IgD-negative memory B cell (primary cell): ENCODE data around the gene ZBP1. TPM values are rescaled to one million over a fixed set of nuclear protein-coding genes. Genes with fewer than 3 reads are reported as not detected.

Experiments used
- H3K27ac Mint-ChIP-seq, 3 donors: one replicate each; pipeline ENCODE4 v1.8.0; 2020 to 2022; ENCODE audit warnings: mild to moderate bottlenecking in 3 of 3, mixed read lengths in 3 of 3, moderate library complexity in 1 of 3
- H3K27me3 Mint-ChIP-seq: one replicate; pipeline ENCODE4 v1.8.0; 2021; ENCODE audit warnings: mixed read lengths
- H3K36me3 Mint-ChIP-seq: one replicate; pipeline ENCODE4 v1.8.0; 2020; ENCODE audit warnings: mild to moderate bottlenecking, mixed read lengths
- H3K4me1 Mint-ChIP-seq, 3 donors: one replicate each; pipeline ENCODE4 v1.8.0; 2020 to 2022; ENCODE audit warnings: mixed read lengths in 3 of 3, mild to moderate bottlenecking in 1 of 3
- H3K4me3 Mint-ChIP-seq, 4 donors: one replicate each; pipeline ENCODE4 v1.8.0; 2020 to 2022; ENCODE audit warnings: mild to moderate bottlenecking in 4 of 4, mixed read lengths in 4 of 4, moderate library complexity in 3 of 4
- H3K9me3 Mint-ChIP-seq, 3 donors: one replicate each; pipeline ENCODE4 v1.8.0; 2020 to 2021; ENCODE audit warnings: mixed read lengths in 3 of 3, mild to moderate bottlenecking in 1 of 3
- polyA plus RNA-seq: library from polyadenylated mRNA; unstranded; fragments of 300-500 nt; fragmentation: Illumina TruSeq; gene quantifications from one replicate; pipeline ENCODE4 v1.2.3, GENCODE V29; 2021

The ZBP1 gene, protein sequence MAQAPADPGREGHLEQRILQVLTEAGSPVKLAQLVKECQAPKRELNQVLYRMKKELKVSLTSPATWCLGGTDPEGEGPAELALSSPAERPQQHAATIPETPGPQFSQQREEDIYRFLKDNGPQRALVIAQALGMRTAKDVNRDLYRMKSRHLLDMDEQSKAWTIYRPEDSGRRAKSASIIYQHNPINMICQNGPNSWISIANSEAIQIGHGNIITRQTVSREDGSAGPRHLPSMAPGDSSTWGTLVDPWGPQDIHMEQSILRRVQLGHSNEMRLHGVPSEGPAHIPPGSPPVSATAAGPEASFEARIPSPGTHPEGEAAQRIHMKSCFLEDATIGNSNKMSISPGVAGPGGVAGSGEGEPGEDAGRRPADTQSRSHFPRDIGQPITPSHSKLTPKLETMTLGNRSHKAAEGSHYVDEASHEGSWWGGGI
- 29.6 TPM for polyA plus RNA-seq

- Mint-ChIP-seq H3K4me1 (peaks cover 36 to 47% (median 39%) of the 10 kb centered on the region in 3 donors), H3K36me3 (no peaks in the 10 kb centered on the region), H3K9me3 (peaks cover 0 to 5% (median 2%) of the 10 kb centered on the region in 3 donors), H3K27ac (peak within 1 kb of the TSS; percentile 94 to 98 (median 96)), H3K27me3 (no peaks in the 10 kb centered on the region), H3K4me3 (peak within 1 kb of the TSS; percentile 86 to 97 (median 92))
Measured at GRCh38 chr20:57620274-57620990, at the start of gene ZBP1. TSS of gene ZBP1 (minus strand) at chr20:57620426. CDS start at chr20:57620295, 131 bp downstream.

DNA sequence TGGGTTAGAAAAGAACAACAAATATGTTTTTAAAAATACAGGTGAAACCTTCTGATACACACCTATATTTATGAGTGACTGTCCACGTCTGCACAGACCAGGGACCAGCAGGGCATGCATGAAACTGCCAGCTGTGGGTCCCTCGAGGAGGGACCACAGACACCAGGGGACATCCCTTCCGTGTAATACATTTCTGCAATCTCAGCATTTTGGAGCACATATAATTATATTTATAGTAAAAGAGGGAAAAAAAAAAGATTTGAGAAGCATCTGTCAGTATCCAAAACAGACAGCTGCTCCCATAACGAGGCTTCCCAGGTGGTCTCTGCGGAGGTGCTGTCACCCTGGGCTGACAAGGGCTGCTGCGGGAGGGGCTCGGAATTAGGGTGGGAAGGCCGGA lies 49.4 kb upstream of the ZBP1 start:
- Mint-ChIP-seq H3K4me1 (peaks cover 4 to 11% (median 7%) of the 10 kb centered on the region in 3 donors), H3K36me3 (peaks cover 7% of the 10 kb centered on the region), H3K27me3 (peaks cover 13% of the 10 kb centered on the region), H3K27ac (no peak overlapping the region), H3K4me3 (no peak overlapping the region), H3K9me3 (no peaks in the 10 kb centered on the region)

GRCh38 chr20:57667924-57668782 lies 47.9 kb upstream of the ZBP1 start:
- peaks cover 7% of the 10 kb centered on the region for H3K36me3 Mint-ChIP-seq
- H3K4me1 Mint-ChIP-seq, result peaks cover under 1 to 11% (median 2%) of the 10 kb centered on the region in 3 donors
- no peaks in the 10 kb centered on the region for H3K9me3 Mint-ChIP-seq
- peaks cover 10% of the 10 kb centered on the region for H3K27me3 Mint-ChIP-seq
- H3K27ac Mint-ChIP-seq, result no peak overlapping the region
- H3K4me3 Mint-ChIP-seq, result peak overlapping the region in 1 of 4 donors; percentile 58

- Mint-ChIP-seq H3K27ac (no peak overlapping the region), H3K9me3 (no peaks in the 10 kb centered on the region), H3K4me3 (no peak overlapping the region), H3K36me3 (peaks cover 7% of the 10 kb centered on the region), H3K4me1 (peaks cover 0 to 11% (median 4%) of the 10 kb centered on the region in 3 donors), H3K27me3 (peaks cover 8% of the 10 kb centered on the region)
Measured at GRCh38 chr20:57667388-57667787, 47.2 kb upstream of the ZBP1 start.

DNA sequence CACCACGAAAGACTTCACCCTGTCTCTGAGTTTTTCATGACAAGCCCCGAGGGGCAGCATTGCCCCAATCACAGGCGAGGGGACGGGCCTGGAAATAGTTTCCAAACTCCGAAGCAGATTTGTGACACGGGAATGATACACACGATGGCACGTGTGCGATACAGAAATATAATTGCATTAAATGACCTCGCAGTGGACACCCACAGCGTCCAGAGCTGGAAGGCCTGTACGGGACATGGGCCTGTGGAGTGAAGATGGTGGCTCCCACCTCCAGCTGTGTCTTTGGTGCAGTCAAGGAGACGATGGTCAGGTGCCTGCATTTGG lies 46.6 kb upstream of the ZBP1 start:
- Mint-ChIP-seq H3K4me1 (peaks cover 0 to 7% (median 2%) of the 10 kb centered on the region in 3 donors), H3K27ac (peak overlapping the region in 1 of 3 donors; percentile 62), H3K9me3 (no peaks in the 10 kb centered on the region), H3K36me3 (peaks cover 7% of the 10 kb centered on the region), H3K4me3 (no peak overlapping the region), H3K27me3 (peaks cover 4% of the 10 kb centered on the region)

- Mint-ChIP-seq H3K27ac (peak overlapping the region in 1 of 3 donors; percentile 62), H3K4me3 (no peak overlapping the region), H3K4me1 (peaks cover 0 to 6% (median 3%) of the 10 kb centered on the region in 3 donors), H3K27me3 (peaks cover 4% of the 10 kb centered on the region), H3K9me3 (no peaks in the 10 kb centered on the region), H3K36me3 (peaks cover 7% of the 10 kb centered on the region)
Measured at GRCh38 chr20:57666106-57666833, 46.0 kb upstream of the ZBP1 start.

GRCh38 chr20:57665589-57665971 lies 45.4 kb upstream of the ZBP1 start:
- Mint-ChIP-seq H3K4me1 (peaks cover 0 to 11% (median 3%) of the 10 kb centered on the region in 3 donors), H3K27ac (no peak overlapping the region), H3K36me3 (peaks cover 7% of the 10 kb centered on the region), H3K9me3 (no peaks in the 10 kb centered on the region), H3K4me3 (no peak overlapping the region), H3K27me3 (peaks cover 1% of the 10 kb centered on the region)

DNA sequence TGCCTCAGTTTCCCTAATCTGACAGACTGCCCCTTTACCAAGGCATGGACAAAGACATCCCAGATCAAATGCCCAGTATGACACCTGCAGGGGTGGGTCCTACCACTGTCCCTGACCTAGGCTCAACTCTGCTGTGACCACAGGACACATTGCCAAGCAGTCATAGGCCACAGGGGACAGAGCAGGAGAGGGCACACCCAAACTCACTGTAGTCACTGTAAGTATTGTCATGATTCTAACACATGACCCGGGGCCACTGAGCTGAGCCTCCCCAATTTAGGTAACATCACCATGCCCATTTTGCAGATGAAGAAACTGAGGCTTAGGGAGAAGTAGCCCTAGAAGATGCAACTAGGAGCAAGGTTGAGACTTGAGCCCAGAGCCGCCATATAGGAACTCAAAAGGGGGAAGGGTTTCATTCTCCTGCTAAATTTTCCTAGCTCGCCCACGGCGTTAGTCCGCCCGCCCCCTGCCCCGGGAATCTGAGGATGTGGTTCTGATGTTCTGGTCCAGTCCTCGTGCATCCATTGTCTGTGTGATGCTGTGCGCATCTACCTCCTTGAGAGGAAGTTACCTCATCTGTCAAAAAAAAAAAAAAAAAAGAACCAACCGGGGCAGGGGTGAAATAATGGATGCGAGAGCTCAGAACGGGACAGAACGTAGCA lies 44.8 kb upstream of the ZBP1 start:
- Mint-ChIP-seq H3K9me3 (no peaks in the 10 kb centered on the region), H3K4me3 (no peak overlapping the region), H3K27ac (no peak overlapping the region), H3K27me3 (peaks cover 1% of the 10 kb centered on the region), H3K36me3 (peaks cover 7% of the 10 kb centered on the region), H3K4me1 (peaks cover 0 to 8% (median 3%) of the 10 kb centered on the region in 3 donors)

GRCh38 chr20:57664476-57664875 lies 44.2 kb upstream of the ZBP1 start:
- H3K9me3 Mint-ChIP-seq, result no peaks in the 10 kb centered on the region
- H3K36me3 Mint-ChIP-seq, result peaks cover 7% of the 10 kb centered on the region
- H3K27ac Mint-ChIP-seq, result no peak overlapping the region
- no peak overlapping the region for H3K4me3 Mint-ChIP-seq
- H3K4me1 Mint-ChIP-seq, result peaks cover 0 to 10% (median 3%) of the 10 kb centered on the region in 3 donors
- H3K27me3 Mint-ChIP-seq, result no peaks in the 10 kb centered on the region

DNA sequence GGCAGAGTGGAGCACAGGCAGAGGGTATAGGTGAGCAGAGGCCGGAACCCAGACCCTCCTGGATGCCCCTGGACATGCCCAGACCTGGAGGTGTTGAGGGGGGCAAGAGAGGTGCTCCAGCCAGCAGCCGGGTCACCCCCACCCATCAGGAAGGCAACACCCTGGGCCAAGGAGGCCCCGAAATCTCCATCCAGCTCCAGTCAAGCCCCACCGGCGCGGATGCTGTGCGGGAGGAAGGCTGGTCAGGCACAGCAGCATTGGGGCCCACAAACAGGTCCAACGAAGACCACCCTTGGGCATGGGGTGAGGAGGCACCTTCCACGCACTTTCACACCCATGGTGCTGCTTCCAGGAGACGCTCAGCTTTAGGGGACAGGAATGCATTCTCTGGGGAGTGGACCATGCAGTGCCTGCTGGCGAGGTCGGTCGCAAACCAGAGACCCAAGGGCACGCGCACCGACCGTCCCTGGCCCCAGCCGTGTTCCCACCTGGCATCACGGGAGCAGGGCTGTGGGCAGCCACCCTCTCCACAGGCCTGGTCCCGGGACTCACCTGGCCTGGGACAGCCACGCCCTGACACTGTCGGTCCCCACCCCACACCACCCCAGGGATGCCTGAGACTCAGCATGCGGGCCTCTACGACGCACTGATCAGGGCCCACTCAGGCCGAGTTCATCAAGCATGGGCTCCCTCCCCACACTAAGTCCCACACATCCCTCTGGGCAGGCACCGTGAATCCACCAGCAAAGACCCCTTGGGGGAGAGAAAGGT lies 43.6 kb upstream of the ZBP1 start:
- Mint-ChIP-seq H3K4me1 (peaks cover 0 to 10% (median 3%) of the 10 kb centered on the region in 3 donors), H3K27ac (no peak overlapping the region), H3K4me3 (no peak overlapping the region), H3K36me3 (peaks cover 7% of the 10 kb centered on the region), H3K9me3 (no peaks in the 10 kb centered on the region), H3K27me3 (no peaks in the 10 kb centered on the region)

DNA sequence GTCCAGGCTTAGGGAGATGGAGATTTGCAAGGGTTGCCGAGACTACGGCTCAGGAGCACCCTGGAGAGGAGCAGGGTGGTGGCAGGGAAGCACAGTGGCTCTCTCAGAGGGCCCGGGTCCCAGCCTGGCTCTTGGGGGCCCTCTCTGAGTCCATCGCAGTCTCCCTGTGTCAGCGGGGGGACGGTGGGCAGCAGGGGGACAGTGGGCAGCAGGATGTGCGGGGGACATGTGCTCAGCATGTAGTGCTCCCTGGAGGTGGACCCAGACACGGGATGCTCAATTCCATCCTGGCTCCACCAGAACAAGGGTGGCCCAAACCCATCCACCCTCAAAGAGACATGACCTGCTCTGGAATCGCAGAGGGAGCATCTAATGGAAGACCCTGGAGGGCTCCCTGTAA lies 43.0 kb upstream of the ZBP1 start:
- no peak overlapping the region for H3K27ac Mint-ChIP-seq
- H3K27me3 Mint-ChIP-seq, result no peaks in the 10 kb centered on the region
- peaks cover 7% of the 10 kb centered on the region for H3K36me3 Mint-ChIP-seq
- H3K4me1 Mint-ChIP-seq, result peaks cover 0 to 11% (median 7%) of the 10 kb centered on the region in 3 donors
- no peaks in the 10 kb centered on the region for H3K9me3 Mint-ChIP-seq
- no peak overlapping the region for H3K4me3 Mint-ChIP-seq

- H3K27ac Mint-ChIP-seq, result no peak overlapping the region
- H3K27me3 Mint-ChIP-seq, result no peaks in the 10 kb centered on the region
- H3K4me1 Mint-ChIP-seq, result peaks cover 0 to 14% (median 13%) of the 10 kb centered on the region in 3 donors
- no peaks in the 10 kb centered on the region for H3K9me3 Mint-ChIP-seq
- no peak overlapping the region for H3K4me3 Mint-ChIP-seq
- peaks cover 7% of the 10 kb centered on the region for H3K36me3 Mint-ChIP-seq
Measured at GRCh38 chr20:57662456-57663240, 42.4 kb upstream of the ZBP1 start.
